Cerebellar cortex (tissue), 1 donor: ENCODE measurements around the gene EIF5A.
A peak's percentile ranks its signal among the peaks of the same experiment; 100 is the strongest.

Experiments used
- DNase-seq: peaks from one replicate; pipeline ENCODE4 v3.0.0-alpha.2; 2015; ENCODE audit warnings: low spot score

The EIF5A gene

DNA sequence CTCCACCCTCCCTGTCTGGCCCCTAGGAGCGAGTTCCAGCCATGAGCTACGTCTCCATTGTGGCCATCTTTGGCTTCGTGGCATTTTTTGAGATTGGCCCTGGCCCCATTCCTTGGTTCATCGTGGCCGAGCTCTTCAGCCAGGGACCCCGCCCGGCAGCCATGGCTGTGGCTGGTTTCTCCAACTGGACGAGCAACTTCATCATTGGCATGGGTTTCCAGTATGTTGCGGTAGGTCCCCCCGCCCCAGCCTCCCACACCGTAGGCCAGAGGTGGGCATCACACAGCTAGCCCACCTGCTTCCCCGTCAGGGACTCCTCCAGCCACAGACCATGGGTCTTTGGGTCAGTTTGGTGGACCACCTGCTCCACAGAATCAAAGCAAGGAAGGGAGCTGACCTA, 21.7 kb upstream of the EIF5A start:
- DNase-seq = no peak

DNA sequence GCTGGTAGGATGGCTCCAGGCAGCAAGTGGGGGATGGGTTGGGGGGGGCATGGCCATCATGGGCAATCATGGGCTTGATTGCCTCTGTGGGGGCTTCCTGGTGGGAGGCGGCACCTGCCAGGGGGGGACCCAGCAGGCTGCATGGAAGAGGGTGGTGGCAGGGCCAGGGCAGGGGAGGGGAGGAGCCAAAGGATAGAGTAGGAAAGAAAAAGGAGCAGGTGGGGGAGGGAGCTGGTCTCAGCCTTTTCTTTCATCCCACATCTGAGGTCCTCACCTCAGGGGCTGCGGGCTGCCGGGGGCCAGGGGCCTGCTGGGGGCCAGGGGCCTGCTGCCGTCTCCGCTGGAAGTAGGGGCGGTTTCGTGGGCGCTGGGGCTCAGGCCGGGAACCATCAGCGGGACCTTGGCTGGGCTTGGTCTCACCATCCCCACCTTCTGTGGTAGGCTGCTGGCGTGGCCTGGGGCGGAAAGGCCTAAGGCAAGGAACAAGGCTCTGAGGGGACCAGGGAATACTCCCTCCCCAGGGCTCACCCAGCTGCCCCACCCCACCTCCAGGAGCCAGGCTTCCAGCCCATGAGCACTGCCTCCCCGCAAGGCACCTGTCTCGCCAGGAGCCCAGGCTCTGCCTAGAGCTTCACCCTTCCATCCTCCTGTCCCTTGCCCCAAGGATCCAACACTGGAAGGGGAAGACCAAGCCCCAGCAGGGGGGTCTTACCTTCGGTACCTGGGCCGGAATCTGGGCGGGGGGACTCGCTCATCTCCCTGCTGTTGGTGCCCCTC, 18.0 kb upstream of the EIF5A start:
- no peak for DNase-seq

DNA sequence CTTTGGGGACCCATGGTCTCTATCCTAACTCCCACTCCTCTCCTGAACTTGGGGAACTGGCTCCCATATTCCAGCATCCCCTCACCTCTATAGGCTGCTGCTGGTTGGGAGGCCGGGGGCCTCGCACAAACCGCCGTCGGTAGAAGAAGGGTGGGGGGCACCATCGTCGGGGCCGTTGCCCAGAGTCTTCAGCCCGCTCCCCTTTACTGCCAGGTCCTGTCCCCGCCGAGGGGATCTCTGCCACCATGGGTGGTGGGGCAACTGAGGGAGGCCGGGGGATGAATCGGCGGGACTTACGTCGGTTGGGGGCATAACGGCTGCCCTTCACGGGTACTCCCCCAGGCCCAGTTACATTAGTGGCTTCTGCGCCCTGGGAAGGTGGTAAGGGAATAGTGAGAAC, 17.3 kb upstream of the EIF5A start:
- no peak for DNase-seq

DNA sequence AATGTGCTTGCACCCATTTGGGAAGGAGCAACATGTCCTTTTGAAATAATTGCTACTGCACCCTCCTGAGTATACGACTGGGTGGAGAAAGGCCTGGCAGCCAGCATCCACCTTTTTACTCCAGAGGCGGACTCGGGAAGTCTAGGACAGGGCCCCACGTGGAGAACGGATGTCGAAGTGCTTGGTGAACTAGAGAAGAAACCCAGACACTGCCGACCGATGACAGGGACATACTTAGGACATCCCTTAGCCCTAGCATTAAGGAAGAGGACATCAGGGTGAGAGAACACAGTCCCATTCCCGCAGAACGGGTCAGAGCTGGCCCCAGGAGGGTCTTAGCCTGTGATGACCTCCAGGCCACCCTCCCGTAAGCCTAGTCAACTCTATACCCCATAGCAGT, 16.7 kb upstream of the EIF5A start:
- no peak for DNase-seq

DNA sequence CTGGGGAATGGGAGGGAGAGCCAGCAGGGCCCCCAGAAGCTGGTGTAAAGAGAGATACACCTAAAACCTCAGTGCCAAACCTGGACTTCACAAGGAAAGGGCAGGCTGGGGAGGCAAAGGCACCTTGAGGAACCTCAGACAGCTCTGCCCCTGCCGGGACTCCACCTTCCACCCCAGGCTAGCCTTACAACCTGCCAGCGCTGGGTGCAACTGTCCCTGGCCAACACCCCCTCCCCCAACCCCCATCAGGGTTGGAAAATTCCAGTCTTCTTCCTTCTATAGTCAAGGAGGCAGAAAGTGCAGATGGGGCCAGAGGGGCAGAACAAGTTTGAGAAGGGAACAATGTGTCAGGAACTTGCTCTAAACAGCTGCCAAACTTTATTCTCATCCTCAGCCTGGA, 15.2 kb upstream of the EIF5A start:
- DNase-seq = no peak

DNA sequence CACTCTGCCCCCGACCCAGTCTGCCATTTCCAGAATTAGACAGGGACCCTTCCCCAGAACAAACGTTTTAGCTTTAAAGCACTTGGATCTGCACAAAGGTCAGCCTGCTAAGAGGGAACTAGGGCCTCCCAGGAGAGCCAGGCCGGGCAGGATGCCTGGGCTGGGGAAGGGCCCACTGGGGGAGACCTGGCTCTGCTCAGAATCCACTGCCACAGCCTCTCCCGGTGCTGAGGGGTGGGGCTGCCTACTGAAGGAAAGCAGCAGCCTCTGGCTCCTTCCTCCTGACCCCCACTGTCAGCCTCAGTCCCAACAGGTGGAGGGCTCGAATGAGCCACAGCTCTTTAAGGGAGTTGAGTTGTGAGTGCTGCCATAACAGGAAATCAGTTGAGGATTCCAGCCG, 14.7 kb upstream of the EIF5A start:
- DNase-seq = no peak

DNA sequence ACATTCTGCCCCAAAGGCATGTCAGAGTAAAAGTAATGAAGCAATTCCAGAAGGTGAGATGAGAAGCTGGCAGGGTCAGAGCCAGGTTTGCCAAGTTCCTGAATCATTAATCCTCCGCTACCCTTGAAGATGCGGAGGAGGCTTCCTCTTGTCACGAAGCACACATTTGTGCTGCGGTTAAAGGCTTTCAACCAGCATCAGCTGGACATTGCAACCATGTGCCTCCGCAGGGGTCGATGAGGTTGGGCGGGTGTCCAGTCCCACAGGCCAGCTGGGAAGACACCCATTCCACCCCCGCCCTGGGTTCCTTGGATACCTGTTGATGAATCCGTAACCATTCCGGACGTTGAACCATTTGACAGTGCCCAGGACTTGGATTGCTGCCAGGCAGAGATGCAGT, 14.3 kb upstream of the EIF5A start:
- DNase-seq = no peak

DNA sequence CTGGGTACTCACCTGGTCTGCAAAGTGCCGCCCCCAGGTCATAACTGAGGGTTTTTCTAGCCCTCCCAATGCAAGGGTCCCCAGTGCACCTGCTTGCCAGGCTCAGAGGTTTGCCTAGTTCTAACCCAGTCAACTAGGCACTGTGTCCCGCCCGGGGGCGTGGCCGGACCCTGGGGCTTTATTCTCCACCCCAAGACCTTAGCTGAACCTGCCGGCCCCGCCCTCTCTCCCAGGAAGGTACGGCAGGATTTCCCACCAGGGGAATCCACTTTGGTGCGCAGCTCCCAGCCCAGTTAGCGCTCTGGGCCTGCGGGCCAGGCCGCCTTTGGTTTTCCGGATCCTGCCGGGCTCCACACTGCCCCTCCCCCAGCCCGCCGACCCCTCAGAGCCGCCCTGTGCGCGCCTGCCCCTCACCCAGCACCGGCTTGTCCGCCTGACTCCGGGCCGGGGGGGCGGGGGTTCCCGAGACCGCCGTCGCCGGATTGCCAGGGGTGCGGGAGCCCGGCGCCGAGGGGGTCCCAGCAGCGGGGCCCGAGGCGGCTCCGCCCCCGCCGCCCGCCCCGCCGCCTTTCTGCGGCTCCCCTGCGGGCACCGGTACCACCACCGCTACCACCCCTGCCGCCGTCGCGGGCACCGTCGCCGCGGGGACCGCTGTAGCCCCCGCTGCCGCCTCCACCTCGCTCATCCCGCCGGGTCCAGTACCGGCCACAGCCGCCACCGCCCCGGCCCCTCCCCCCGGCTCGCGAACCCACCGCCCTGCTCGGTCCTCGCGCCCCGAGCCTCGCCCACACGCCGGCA, 13.4 kb upstream of the EIF5A start:
- no peak for DNase-seq

DNA sequence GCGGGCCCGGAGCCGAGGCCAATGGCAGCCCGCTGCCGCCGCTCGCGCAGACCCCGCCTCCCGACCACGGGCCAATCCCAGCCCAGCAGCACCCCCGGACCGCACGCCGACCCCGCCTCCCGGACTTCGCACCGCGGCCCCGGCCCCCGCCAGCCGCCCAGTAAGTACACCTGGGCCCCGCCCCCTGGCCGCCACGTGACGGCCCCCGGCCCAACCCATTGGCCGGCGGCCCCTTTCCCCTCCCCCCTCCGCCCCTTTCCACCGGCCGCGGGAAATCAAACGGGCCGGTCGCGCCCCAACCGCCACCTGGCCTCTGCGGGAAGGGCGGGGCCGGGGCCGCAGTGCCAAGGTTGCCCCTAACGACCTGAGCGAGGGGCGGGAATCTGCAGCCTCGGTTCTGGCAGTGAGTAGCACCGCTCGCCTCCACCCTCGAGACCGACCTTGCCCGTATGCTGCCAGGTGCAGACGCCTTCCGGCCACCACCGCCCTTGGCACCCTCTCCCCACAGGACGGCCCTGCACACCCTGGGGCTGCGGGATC, 12.7 kb upstream of the EIF5A start, which contains the start of gene YBX2:
TSS of gene YBX2 (minus strand) at position 26 of the 540 bp plus-strand sequence. CDS start 139 bp downstream, outside the sequence.
- DNase-seq = peak; percentile 71

DNA sequence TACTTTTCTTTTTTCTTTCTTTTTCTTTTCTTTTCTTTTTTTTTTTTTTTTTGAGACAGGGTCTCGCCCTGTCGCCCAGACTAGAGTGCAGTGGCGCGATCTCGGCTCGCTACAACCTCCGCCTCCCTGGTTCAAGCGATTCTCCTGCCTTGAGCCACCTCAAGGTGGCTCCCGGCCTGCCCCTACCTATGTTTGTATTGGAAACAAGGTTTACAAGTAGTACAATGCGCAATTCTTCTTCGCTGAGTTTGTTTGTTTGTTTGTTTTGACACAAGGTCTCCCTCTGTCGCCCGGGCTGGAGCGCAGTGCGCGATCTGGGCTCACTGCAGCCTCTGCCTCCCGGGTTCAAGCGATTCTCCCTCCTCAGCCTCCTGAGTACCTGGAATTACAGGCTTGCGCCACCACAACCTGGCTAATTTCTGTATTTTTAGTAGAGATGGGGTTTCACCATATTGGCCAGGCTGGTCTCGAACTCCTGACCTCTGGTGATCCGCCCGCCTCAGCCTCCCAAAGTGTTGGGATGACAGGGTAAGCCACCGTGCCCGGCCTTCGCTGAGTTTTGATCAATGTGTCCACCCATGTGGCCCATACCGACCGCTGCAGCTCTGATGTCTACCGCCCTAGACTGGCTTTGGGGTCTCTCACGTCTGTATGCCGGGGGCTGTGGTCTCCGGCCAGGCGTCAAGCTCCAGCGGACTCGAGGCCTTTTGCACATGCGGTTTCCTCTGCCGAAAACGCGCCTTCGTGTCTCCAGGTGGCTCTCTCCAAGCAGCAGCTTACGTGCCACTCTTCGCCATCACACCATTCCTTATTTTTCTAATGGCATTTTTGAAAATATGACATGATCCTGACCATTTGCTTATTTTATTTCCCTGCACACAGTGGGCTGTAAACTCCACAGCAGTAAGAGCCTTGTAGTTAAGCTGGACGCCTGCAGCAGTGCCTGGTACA, 11.9 kb upstream of the EIF5A start:
- peak; percentile 39 for DNase-seq

DNA sequence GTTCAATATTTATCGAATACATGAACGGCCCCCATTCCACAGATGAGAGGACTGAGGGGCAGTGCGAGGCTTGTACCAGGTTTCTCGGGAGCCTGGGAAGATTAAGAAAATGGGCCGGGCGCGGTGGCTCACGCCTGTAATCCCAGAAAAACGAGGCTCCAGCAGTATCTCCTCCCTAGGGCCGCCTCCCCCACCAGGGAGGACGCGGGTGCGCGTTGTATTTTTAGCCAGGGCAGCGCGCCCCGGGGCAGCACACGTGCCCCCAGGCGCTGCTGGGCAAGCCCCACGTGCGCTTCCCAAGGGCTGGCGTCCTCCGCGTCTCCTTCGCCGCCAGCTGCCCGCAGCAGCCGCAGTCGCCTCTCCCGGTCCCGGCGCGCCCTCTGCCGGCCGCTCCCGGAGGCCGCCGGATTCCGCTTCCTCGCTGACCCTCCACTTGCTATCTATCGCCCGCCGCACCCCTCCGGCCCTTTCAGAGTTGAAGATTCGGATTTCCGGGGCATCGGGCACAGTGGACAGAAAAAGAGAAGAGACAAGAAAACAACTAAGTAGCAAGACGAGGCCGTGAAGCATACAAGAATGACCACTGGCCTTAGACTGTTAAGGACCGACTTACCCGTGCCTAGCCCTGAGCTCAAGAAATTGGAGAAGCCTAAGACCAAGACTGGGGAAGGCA, 11.1 kb upstream of the EIF5A start:
- DNase-seq = peak; percentile 73

DNA sequence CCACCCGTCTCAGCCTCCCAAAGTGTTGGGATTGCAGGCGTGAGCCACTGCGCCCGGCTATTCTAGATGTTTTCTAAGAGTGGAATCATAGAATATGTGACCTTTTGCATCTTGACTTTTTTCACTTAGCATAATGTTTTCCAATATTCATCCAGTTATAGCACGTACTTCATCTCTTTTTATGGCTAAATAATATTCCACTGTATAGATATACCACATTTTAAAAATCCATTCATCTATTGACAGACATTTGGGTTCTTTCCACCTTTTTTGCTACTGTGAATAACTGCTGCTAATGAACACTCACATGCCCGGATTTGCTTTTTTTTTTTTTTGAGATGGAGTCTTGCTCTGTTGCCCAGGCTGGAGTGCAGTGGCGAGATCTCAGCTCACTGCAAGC, 3.2 kb upstream of the EIF5A start:
- no peak for DNase-seq

DNA sequence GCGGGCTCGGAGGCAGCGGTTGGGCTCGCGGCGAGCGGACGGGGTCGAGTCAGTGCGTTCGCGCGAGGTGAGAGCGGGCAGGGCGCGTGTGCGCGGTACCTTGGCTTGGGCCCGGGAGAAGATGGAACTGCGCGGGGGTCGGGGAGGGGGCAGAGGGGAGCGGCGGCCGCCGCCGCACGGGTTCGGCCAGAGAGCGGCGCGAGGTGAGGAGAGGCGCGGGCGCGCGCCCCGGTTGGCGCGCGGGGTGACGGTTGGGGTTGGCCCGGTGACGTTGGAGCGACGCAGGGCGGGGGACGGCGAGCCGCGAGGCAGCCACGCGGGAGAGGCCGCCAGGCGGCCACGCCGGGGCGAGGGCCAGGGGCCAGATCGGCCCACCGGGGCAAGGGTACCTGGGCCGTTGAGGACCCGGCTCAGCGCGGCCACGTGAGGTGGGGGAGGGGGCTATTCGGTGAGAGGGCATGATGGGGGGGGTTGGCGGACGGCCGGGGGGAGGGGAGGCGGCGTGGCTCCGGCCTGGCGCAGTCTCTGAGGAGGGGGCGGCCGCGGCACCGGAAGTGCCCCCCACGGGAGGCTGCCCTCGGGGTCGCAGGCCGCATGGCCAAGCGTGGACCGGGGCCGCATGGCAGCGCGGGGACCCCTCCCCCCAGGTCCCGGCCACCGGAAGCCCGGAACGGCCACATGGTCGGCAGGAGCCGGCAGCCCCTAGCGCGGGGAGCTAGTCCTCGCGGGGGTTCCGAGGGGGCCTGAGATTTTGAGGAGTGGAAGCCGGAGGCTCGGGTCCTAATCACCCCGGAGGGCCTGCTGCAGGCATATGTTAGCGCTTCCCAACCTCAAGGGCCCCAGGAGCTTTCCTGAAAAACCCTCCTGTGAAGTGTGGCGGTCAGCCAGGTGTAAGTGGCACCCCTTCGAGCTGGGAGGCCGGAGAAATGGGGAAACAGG, 527 bp downstream of the EIF5A start:
- no peak for DNase-seq

DNA sequence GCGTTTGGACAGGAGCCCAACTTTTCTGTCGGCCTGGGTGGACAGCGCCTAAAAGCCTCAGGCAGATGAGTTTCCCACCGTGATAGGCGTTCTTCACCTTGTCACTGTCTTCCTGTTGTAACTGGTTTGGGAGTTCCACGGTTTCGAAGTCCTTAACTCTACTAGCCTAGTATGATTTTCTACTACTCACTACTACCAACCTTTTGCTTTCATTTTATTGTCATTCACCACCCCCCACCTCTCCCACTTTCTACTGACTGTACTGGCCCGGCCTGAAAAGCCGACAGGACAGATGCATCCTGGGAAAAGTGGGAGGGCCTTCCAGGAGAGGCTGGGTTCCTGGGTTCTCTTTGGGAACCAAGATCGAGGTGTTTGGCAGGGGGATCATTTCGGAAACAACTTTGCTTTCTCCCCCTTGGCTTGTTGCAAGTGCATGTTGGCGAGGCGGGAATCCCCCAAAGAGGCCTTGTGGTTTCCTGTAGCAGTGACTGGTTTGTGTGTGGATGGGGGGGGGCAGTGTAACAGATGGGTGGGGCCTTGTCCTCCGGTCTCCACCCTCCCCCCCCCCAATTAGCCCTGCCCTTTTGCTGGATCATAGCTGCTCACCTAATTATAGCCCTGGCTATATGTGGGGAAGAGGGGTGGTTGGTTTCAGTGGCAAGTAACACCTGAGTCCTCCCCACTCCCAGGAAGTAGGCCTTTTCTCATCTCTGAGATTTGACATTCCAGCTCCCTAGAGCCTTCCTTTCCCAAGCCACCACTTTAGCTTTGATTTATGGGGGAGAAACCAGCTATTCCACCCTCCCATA, 1.4 kb downstream of the EIF5A start:
- DNase-seq = peak; percentile 80

DNA sequence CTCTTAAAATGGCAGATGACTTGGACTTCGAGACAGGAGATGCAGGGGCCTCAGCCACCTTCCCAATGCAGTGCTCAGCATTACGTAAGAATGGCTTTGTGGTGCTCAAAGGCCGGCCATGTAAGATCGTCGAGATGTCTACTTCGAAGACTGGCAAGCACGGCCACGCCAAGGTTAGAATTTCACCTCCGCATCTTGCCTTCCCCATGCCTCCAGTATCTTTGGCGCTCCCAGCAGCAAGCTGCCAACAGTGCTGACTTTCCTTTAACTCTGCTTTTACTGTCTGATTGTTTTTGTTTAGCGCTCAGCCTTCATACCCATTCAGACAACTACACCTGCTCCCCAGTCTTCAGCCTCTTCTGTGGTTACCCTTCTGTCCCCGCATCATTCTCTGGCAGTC, 2.2 kb downstream of the EIF5A start:
- no peak for DNase-seq

DNA sequence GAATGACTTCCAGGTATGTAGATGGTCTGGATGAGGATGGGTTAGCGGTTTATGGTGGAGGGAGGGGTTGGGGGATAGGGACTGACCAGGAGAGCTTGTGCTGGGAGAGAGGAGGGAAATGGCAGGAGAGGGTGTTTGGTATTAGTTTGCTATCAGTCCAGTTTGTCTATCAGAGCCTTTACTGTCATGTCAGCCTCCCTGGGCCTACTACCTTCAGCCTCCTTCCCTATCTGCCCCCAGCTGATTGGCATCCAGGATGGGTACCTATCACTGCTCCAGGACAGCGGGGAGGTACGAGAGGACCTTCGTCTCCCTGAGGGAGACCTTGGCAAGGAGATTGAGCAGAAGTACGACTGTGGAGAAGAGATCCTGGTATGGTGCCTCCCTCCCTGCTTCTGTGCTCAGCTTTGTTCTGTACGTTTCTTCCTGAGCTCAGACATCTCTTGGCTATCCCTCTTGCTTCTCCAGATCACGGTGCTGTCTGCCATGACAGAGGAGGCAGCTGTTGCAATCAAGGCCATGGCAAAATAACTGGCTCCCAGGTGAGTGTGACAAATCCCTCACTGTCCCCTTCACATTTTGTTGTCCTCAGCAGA, 3.8 kb downstream of the EIF5A start:
- no peak for DNase-seq

DNA sequence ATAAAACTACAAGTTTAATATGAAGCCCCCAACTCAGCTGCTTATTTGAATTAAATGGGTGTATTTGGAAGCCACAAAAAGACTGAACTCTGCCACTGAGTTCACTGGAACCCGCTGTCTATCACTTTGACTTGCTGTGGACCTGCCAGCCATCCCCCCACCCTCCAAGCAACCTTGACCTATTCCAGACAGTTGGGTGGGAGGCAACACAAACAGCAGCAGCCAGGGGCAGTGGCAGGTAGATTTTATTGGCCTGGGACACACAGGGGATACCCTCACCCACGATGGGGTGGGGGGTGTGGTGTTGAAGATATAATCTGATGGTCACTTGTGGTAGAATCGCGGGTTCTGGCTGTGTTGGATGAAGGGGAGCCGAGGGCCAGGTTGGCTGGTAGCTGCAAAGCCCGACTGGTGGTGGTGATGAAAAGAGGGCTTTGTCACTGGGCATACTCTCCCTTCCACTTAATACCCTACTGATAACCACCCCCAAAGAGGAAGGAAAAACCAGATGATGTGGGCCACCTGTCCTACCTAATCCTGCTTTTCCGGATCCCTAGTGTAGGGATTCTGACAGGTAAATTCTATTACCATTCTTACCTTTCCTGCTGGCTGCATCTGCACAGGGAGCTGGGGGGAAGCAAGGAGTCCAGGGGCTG, 5.1 kb downstream of the EIF5A start:
- DNase-seq = no peak

DNA sequence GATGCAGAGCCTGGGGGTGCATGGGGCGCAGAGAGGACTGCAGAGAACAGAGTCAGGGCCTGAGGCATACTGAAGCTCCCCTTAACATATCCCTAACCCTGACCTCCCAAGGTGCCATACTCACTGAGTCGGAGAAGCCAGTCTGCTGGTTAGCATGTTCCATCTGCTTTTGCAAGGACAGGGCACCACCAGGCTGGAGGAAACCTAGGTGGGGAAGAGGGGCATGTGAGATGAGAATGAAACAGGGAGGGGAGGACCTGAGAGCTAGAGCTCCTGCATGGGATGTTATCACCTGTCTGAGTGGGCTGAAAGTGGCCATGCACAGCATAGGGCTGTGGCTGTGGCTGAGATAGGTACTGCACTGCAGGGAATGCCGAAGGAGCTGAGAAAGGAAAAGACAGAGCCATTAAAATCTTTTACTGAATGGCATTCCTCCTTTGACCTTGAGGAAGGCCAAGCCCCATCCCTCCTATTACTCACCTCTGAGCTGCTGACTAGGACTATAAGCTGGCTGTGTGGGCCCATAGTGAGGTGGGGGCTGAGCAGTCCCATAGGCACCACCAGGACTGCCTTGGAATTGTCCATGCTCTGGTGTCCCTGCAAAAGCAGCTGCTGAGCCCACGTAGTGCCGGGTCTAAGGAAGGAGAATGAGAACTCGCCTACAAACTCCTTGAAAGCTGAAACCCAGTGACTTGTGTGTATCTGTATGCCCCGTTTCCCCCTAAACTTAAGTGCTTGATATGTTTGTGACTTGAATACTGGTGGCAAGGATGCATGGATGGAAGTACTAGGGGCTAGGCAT, 5.9 kb downstream of the EIF5A start:
- DNase-seq = peak; percentile 44
